HepG2 (cell line): Measurements from ENCODE around the gene ARMH3. TPM values are rescaled to one million over a fixed set of nuclear protein-coding genes. Genes with fewer than 3 reads are reported as not detected.

Source experiments
- ATF5 ChIP-seq: sonication (generic); formaldehyde crosslinking; IDR thresholded peaks from 2 replicates; pipeline ENCODE4 v1.4.0; 2020; ENCODE audit warnings: mild to moderate bottlenecking, low read depth, missing genetic modification reagents
- CERS6 ChIP-seq: sonication (generic); formaldehyde crosslinking; IDR thresholded peaks from 2 replicates; pipeline ENCODE4 v1.5.0; 2020; ENCODE audit warnings: missing genetic modification reagents
- SALL2 ChIP-seq: sonication (generic); formaldehyde crosslinking; IDR thresholded peaks from 2 replicates; pipeline ENCODE4 v1.8.1; 2023; ENCODE audit warnings: mild to moderate bottlenecking, missing genetic modification reagents, inconsistent platforms
- XRCC5 ChIP-seq: fragments of 200-400 bp; formaldehyde crosslinking; optimal IDR thresholded peaks from 2 replicates; pipeline ENCODE3; 2017; ENCODE audit warnings: mild to moderate bottlenecking, low read length
- ZC3H13 ChIP-seq: sonication (generic); formaldehyde crosslinking; IDR thresholded peaks from 2 replicates; pipeline ENCODE4 v1.8.1; 2023; ENCODE audit warnings: mild to moderate bottlenecking, missing genetic modification reagents, moderate library complexity
- ZNF142 ChIP-seq: sonication (generic); formaldehyde crosslinking; IDR thresholded peaks from 2 replicates; pipeline ENCODE4 v1.4.0; 2020; ENCODE audit warnings: missing genetic modification reagents
- ZNF224 ChIP-seq: sonication (generic); formaldehyde crosslinking; IDR thresholded peaks from 2 replicates; pipeline ENCODE4 v1.5.0; 2020; ENCODE audit warnings: mild to moderate bottlenecking, missing genetic modification reagents
- ZNF326 ChIP-seq: sonication (generic); formaldehyde crosslinking; IDR thresholded peaks from 2 replicates; pipeline ENCODE4 v1.4.0; 2020; ENCODE audit warnings: missing genetic modification reagents, borderline replicate concordance
- ZNF556 ChIP-seq: sonication (generic); formaldehyde crosslinking; IDR thresholded peaks from 2 replicates; pipeline ENCODE4 v1.4.0; 2020; ENCODE audit warnings: mild to moderate bottlenecking, missing genetic modification reagents, borderline replicate concordance
- ZNF781 ChIP-seq: sonication (generic); formaldehyde crosslinking; IDR thresholded peaks from 2 replicates; pipeline ENCODE4 v1.5.1; 2020; ENCODE audit warnings: borderline replicate concordance, mild to moderate bottlenecking, missing genetic modification reagents; ENCODE audit errors: not compliant biosample characterization
- ZNF841 ChIP-seq: sonication (generic); formaldehyde crosslinking; IDR thresholded peaks from 2 replicates; pipeline ENCODE4 v1.8.1; 2023; ENCODE audit warnings: missing genetic modification reagents, borderline replicate concordance
- polyA plus RNA-seq, 8 experiments: library from polyadenylated mRNA; depleted of rRNA in 3 of 8; stranded (reverse) in 7 of 8; unstranded in 1 of 8; fragments of >200 nt; fragmentation: Illumina TruSeq in 4 of 8; extraction: Trizol in 4 of 8; gene quantifications; 2 replicates each; pipeline versions ENCODE4 v1.2.1 to v1.2.3, GENCODE V29; 2011 to 2016; ENCODE audit warnings: low read depth in 4 of 8, missing spikeins in 1 of 8, mixed read lengths in 1 of 8; ENCODE audit not compliant: insufficient read depth in 1 of 8
- total RNA-seq, 5 experiments: library from RNA; depleted of rRNA; stranded (reverse); fragments of >200 nt; fragmentation: Illumina TruSeq; extraction: Trizol; gene quantifications; 2 replicates each; pipeline ENCODE4 v1.2.3, GENCODE V29; 2016; ENCODE audit warnings: low read depth in 1 of 5
- TF ChIP-seq, protein P1 (sequence below): sonication (generic); formaldehyde crosslinking; IDR thresholded peaks from 2 replicates; pipeline ENCODE4 v1.9.0; 2021; ENCODE audit warnings: missing genetic modification reagents, borderline replicate concordance
- TF ChIP-seq, protein P2 (sequence below): sonication (generic); formaldehyde crosslinking; IDR thresholded peaks from 2 replicates; pipeline ENCODE4 v1.4.0; 2020; ENCODE audit warnings: mild to moderate bottlenecking, missing genetic modification reagents
- TF ChIP-seq, protein P3 (sequence below): sonication (generic); formaldehyde crosslinking; IDR thresholded peaks from 2 replicates; pipeline ENCODE4 v1.8.1; 2023; ENCODE audit warnings: mild to moderate bottlenecking, inconsistent platforms, moderate library complexity, missing genetic modification reagents, borderline replicate concordance

The ARMH3 gene
- total and polyA plus RNA-seq, 2 of the 13 experiments (the other 11 are each of a cell fraction or from before 2014, with no cell fraction given), result 8.4 to 16.9 TPM

DNA sequence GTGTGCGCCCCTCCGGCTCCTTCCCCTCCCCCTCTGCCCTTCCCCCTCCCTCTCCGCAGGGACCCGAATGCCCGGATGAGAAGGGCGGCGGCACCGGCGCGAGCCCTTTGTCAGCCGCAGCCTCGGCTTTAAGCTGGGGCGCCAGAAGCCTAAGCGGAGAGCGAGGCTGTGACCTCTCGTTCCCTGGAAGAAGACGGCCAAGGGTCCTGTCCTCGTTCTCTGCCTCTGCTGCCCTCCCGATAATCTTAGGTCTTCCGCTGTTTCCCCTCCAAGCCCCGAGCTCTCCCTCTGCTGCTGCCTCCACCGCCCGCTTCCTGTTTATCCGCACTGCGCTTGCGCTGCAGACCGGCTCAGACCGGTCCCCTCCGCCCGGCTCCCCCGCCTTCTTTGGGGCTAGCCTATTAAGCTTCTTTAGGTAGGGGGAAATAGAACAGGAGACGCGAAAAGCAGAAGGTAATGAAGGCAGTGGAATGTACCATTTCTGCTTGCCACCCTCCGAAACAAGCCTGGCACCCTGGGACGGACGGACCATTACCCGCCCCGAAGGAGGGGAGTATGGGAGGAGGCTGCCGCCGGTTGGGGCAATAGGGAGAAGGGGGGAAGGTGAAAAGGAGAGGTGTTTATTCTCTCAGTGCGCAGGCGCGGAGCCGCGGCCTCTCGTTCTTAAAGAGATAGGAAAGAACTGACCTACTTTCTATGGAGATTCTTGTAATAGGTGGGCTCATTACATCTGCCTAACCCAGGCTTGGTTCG, 237.7 kb downstream of the ARMH3 start, which contains the start of gene OGA (continued):
- TF ChIP-seq ZNF556 (CRISPR knock-in tag) (0 out of 2 replicates have a peak, but pooled peaks have one; percentile 23), ZNF142 (CRISPR knock-in tag) (peak; percentile 22; the same call in 1 of the 2 replicates), CERS6 (no peak), ZNF224 (CRISPR knock-in tag) (no peak), ZNF781 (peak; percentile 42), ZNF841 (CRISPR knock-in tag) (no peak), ZNF326 (CRISPR knock-in tag) (no peak), SALL2 (CRISPR knock-in tag) (peak; percentile 68), XRCC5 (peak; percentile 72), ATF5 (CRISPR knock-in tag) (no peak), ZC3H13 (CRISPR knock-in tag) (no peak; the same call in 1 of the 2 replicates)
- TF ChIP-seq, protein P1, sequence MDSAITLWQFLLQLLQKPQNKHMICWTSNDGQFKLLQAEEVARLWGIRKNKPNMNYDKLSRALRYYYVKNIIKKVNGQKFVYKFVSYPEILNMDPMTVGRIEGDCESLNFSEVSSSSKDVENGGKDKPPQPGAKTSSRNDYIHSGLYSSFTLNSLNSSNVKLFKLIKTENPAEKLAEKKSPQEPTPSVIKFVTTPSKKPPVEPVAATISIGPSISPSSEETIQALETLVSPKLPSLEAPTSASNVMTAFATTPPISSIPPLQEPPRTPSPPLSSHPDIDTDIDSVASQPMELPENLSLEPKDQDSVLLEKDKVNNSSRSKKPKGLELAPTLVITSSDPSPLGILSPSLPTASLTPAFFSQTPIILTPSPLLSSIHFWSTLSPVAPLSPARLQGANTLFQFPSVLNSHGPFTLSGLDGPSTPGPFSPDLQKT, result no peak
- TF ChIP-seq, protein P2, sequence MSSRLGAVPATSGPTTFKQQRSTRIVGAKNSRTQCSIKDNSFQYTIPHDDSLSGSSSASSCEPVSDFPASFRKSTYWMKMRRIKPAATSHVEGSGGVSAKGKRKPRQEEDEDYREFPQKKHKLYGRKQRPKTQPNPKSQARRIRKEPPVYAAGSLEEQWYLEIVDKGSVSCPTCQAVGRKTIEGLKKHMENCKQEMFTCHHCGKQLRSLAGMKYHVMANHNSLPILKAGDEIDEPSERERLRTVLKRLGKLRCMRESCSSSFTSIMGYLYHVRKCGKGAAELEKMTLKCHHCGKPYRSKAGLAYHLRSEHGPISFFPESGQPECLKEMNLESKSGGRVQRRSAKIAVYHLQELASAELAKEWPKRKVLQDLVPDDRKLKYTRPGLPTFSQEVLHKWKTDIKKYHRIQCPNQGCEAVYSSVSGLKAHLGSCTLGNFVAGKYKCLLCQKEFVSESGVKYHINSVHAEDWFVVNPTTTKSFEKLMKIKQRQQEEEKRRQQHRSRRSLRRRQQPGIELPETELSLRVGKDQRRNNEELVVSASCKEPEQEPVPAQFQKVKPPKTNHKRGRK, result no peak
- TF ChIP-seq, protein P3, sequence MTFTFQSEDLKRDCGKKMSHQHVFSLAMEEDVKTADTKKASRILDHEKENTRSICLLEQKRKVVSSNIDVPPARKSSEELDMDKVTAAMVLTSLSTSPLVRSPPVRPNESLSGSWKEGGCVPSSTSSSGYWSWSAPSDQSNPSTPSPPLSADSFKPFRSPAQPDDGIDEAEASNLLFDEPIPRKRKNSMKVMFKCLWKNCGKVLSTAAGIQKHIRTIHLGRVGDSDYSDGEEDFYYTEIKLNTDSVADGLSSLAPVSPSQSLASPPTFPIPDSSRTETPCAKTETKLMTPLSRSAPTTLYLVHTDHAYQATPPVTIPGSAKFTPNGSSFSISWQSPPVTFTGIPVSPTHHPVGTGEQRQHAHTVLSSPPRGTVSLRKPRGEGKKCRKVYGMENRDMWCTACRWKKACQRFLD (CRISPR knock-in tag), result no peak
